ENCODE data around the gene ITGA1. TPM values are rescaled to one million over a fixed set of nuclear protein-coding genes. Genes with fewer than 3 reads are reported as not detected.

The ITGA1 gene
- total and polyA plus RNA-seq, 2 of the 8 experiments (the other 6 are each of a cell fraction or from before 2014, with no cell fraction given): 2.3 to 9.0 TPM

DNA sequence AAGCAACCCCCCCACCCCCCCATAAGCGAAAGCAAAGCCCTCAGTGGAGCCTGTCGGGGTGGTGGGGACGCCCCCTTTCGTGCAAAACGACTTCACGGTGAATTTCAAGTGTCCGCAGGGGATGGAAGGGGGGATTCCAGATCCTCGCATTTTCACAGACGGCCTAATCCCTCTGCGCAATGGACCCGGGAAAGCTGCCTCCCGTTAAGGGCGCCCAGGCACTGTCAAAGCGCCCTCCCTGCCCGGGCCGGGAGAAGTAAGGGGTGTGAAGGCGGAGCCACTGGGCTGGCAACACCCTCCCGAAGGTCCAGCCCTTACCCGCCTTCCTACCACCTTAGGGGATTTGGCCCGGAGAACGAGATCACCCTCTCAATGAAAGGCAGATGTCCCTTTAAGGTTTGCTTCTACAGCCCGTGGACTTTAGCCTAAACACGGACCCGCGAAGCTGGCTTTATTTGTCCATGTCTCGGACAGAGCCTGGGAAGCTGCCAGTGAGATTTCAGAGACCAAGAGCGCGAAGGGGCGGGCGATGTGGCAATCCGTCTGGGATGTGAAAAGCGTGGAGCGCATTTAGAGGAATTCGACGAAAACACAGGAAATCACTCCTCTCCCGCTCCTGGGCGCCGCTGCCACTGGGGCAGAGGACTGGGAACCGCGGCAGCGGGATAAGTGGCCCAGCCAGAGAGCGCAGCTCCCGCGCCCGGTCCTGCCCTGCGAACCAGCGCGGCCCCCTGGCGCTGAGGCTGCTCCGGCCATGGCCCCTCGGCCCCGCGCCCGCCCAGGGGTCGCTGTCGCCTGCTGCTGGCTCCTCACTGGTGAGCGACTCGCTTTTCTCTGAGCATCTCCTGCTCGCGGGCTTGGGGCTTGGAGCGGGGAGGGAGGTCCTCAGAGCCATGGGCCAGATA, at the start of gene ITGA1, which contains the start of gene PELO (continued):
- TF ChIP-seq CHD7 (IDR thresholded peaks at IDR 0.05; ENCODE audit: insufficient replicate concordance, low read length) (no peak), PHF8 (conservative IDR thresholded peaks at IDR 0.05; ENCODE audit: low read depth, low read length) (no peak; the same call in 1 of the 2 replicates), EZH2 (IDR thresholded peaks at IDR 0.05; ENCODE audit: low read depth, low read length, severe bottlenecking) (peak; percentile 23), RNF2 (IDR thresholded peaks at IDR 0.05; ENCODE audit: borderline replicate concordance, low read depth, low read length, missing control alignments, poor library complexity, severe bottlenecking) (no peak), TBP (IDR thresholded peaks at IDR 0.05; ENCODE audit: low read depth, low read length) (peak; percentile 18; the same call in 1 of the 2 replicates), SIRT6 (IDR thresholded peaks at IDR 0.05; ENCODE audit: low read length) (no peak), CTBP2 (IDR thresholded peaks at IDR 0.05; ENCODE audit: borderline replicate concordance, insufficient read depth, insufficient read length, low read length) (peak; percentile 20), RAD21 (IDR thresholded peaks at IDR 0.05 in 1 of 2, conservative IDR thresholded peaks at IDR 0.05 in 1 of 2; ENCODE audit: low read depth in 2 of 2, low read length in 2 of 2) (peak; percentile 44 to 48)
